Fibroblast of the aortic adventitia (primary cell): Measurements from ENCODE around the gene MATN1. TPM values are rescaled to one million over a fixed set of nuclear protein-coding genes. Genes with fewer than 3 reads are reported as not detected.
A peak's percentile ranks its signal among the peaks of the same experiment; 100 is the strongest.

ENCODE experiments used
- DNase-seq: peaks from one replicate; pipeline ENCODE4 v3.0.0-alpha.2; 2010; ENCODE audit warnings: low read depth
- H3K4me3 ChIP-seq: 2 replicates; pipeline ENCODE4 v1.5.1; 2011; ENCODE audit warnings: low read depth, mild to moderate bottlenecking, control low read depth, low read length, moderate library complexity
- CTCF ChIP-seq: IDR thresholded peaks from 2 replicates; pipeline ENCODE4 v1.5.1; 2011; ENCODE audit warnings: mild to moderate bottlenecking, low read length, control low read depth, inconsistent platforms; ENCODE audit not compliant: insufficient read depth
- total RNA-seq: library from RNA; depleted of rRNA; stranded (reverse); fragments of >200 nt; gene quantifications from 2 replicates; pipeline ENCODE4 v1.2.3, GENCODE V29; 2012; ENCODE audit warnings: low replicate concordance

Gene MATN1
- total RNA-seq, 1 donor = 0.18 TPM

GRCh38 chr1:30760596-30761324 lies 37.4 kb upstream of the MATN1 start:
- no peak for DNase-seq
- no peak overlapping the region for H3K4me3 ChIP-seq
- no peak for TF ChIP-seq CTCF

GRCh38 chr1:30759718-30760281 lies 36.4 kb upstream of the MATN1 start:
- no peak for DNase-seq
- TF ChIP-seq CTCF = no peak
- H3K4me3 ChIP-seq = no peak overlapping the region

GRCh38 chr1:30758785-30759380 lies 35.5 kb upstream of the MATN1 start:
- H3K4me3 ChIP-seq = no peak overlapping the region
- no peak for TF ChIP-seq CTCF
- peak; percentile 40 for DNase-seq

- DNase-seq = no peak
- no peak overlapping the region for H3K4me3 ChIP-seq
- no peak for TF ChIP-seq CTCF
Measured at GRCh38 chr1:30758121-30758688, 34.8 kb upstream of the MATN1 start.

GRCh38 chr1:30757352-30758120 lies 34.2 kb upstream of the MATN1 start, which contains the start of gene LAPTM5:
Gene LAPTM5 (minus strand): TSS chr1:30757774. CDS start chr1:30757745, 29 bp downstream.
- no peak for DNase-seq
- no peak for TF ChIP-seq CTCF
- H3K4me3 ChIP-seq = no peak within 1 kb of the TSS

- peak; percentile 60 for DNase-seq
- TF ChIP-seq CTCF = no peak
- no peak overlapping the region for H3K4me3 ChIP-seq
Measured at GRCh38 chr1:30756545-30757351, 33.4 kb upstream of the MATN1 start.
